Sigmoid colon (tissue), 4 donors: Measurements from ENCODE around the gene EHD4.

ENCODE experiments used
- EP300 ChIP-seq, 4 donors: sonication (generic); formaldehyde crosslinking; IDR thresholded peaks; one replicate each; pipeline ENCODE4 v1.6.1; 2017; ENCODE audit warnings: antibody characterized with exemption in 4 of 4
- POLR2A ChIP-seq, 2 donors: fragments of 450-650 bp; IDR thresholded peaks; one replicate each; pipeline ENCODE4 v1.6.1; 2016; ENCODE audit warnings: antibody characterized with exemption in 2 of 2, mild to moderate bottlenecking in 2 of 2, moderate library complexity in 2 of 2
- POLR2AphosphoS5 ChIP-seq, 4 donors: sonication (generic); formaldehyde crosslinking; IDR thresholded peaks; one replicate each; pipeline ENCODE4 v1.6.1; 2017; ENCODE audit warnings: antibody characterized with exemption in 4 of 4
- TF ChIP-seq, protein P1 (sequence below), 4 experiments: fragments of 450-650 bp in 3 of 4; fragments of 200-600 bp in 1 of 4; IDR thresholded peaks; one replicate each; pipeline ENCODE4 v1.5.1; 2016 to 2019; ENCODE audit warnings: antibody characterized with exemption in 4 of 4, mild to moderate bottlenecking in 3 of 4, moderate library complexity in 2 of 4

DNA sequence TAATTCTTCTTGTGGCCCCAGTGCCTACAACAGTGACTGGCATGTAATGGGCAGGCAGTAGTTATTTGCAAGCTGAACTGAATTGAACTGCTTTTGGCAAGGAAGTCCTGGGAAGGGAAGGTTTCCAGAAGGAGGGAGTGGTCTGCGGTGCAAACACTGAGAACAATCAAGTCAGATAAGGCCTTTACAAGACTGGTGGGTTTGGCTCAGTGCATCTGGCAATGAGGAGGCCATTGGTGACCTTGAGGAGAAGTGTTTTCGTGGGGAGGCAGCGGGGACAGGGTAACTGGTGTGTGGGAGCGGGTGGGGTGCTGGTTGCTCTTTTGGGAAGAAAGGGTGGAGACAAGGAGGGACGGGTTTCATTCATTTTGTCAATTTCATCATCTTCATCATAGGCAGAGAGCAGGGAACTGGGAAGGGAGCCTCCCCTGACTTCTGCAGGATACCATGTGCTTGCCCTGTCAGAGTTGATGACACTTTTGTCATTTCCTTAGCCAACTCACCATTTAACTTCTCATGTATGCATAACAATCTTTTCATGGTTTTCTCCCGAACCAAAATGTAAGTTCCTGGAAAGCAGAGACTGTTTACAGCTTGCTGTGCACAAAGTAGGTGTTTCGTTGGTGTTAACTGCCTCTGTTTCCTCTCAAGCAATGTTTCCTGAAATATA is 8.4 kb upstream of the EHD4 start:
- TF ChIP-seq, protein P1, sequence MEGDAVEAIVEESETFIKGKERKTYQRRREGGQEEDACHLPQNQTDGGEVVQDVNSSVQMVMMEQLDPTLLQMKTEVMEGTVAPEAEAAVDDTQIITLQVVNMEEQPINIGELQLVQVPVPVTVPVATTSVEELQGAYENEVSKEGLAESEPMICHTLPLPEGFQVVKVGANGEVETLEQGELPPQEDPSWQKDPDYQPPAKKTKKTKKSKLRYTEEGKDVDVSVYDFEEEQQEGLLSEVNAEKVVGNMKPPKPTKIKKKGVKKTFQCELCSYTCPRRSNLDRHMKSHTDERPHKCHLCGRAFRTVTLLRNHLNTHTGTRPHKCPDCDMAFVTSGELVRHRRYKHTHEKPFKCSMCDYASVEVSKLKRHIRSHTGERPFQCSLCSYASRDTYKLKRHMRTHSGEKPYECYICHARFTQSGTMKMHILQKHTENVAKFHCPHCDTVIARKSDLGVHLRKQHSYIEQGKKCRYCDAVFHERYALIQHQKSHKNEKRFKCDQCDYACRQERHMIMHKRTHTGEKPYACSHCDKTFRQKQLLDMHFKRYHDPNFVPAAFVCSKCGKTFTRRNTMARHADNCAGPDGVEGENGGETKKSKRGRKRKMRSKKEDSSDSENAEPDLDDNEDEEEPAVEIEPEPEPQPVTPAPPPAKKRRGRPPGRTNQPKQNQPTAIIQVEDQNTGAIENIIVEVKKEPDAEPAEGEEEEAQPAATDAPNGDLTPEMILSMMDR (IDR thresholded peaks at IDR 0.05) = no peak
- no peak for TF ChIP-seq POLR2A (IDR thresholded peaks at IDR 0.05)
- no peak for TF ChIP-seq POLR2AphosphoS5 (IDR thresholded peaks at IDR 0.05)
- TF ChIP-seq EP300 (IDR thresholded peaks at IDR 0.05) = no peak
